Measurements from ENCODE around the gene CNTF.

CNTF gene

GRCh38 chr11:58659910-58660570, 37.6 kb downstream of the CNTF start:
- H3K4me3 ChIP-seq (ENCODE audit: low read depth, low read length): no peak overlapping the region
- no peak for DNase-seq (ENCODE audit: low read depth)
- no peak for TF ChIP-seq CTCF (conservative IDR thresholded peaks at IDR 0.05; ENCODE audit: low read depth, low read length)

GRCh38 chr11:58671983-58672633, 49.6 kb downstream of the CNTF start:
- TF ChIP-seq CTCF (conservative IDR thresholded peaks at IDR 0.05; ENCODE audit: low read depth, low read length): no peak
- no peak overlapping the region for H3K4me3 ChIP-seq (ENCODE audit: low read depth, low read length)

GRCh38 chr11:58674609-58675008, 52.1 kb downstream of the CNTF start:
- H3K4me3 ChIP-seq (ENCODE audit: low read depth, low read length): no peak overlapping the region
- DNase-seq (ENCODE audit: low read depth): no peak
- no peak for TF ChIP-seq CTCF (conservative IDR thresholded peaks at IDR 0.05; ENCODE audit: low read depth, low read length)

More at GRCh38 chr11:58671983-58672633, 49.6 kb downstream of the CNTF start:
- DNase-seq (ENCODE audit: low read depth): no peak
